ENCODE data around the gene CX3CR1. TPM values are rescaled to one million over a fixed set of nuclear protein-coding genes. Genes with fewer than 3 reads are reported as not detected.

CX3CR1 gene, protein sequence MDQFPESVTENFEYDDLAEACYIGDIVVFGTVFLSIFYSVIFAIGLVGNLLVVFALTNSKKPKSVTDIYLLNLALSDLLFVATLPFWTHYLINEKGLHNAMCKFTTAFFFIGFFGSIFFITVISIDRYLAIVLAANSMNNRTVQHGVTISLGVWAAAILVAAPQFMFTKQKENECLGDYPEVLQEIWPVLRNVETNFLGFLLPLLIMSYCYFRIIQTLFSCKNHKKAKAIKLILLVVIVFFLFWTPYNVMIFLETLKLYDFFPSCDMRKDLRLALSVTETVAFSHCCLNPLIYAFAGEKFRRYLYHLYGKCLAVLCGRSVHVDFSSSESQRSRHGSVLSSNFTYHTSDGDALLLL
- 0.43 TPM in 1 of 2 replicates, not detected in the other for polyA plus RNA-seq

DNA sequence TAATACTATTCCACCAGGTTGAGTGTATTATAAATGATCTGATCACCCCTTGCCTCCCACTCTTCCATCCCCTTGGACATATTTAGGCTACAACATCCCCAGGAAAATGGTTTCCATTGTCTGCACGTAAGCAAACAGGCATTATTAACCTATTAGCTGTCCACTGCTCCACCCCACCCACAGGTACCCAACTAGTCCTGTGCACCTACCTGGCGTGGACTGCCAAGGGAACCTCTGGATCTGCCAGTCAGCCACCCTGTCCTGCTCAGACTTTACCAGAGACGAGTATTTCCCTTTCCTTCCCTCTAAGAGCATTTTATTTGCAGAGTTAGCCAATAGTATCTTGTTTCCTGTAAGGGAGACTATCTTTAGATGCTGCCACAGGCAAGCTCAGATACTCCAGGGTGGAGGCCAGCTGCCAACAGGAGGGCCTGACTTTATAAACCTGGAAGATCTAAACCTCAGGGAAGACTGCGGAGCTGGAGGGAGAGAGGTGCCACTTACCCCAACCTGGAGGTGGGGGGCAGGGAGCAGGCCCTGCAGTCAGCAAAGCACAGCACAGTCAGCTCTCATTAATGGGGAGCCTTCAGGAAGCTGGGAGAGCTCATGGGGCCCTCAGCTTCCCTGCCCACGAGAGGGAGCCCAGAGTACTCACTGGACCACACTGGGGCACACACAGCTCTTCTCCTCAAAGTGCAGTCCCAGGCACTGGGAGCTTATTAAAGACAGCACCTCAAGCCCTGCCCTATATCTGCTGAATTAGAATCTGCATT is at the start of gene CX3CR1:
Gene CX3CR1 (minus strand): TSS at position 292 of the 773 bp plus-strand sequence. CDS start 13,527 bp downstream, outside the sequence.

DNA sequence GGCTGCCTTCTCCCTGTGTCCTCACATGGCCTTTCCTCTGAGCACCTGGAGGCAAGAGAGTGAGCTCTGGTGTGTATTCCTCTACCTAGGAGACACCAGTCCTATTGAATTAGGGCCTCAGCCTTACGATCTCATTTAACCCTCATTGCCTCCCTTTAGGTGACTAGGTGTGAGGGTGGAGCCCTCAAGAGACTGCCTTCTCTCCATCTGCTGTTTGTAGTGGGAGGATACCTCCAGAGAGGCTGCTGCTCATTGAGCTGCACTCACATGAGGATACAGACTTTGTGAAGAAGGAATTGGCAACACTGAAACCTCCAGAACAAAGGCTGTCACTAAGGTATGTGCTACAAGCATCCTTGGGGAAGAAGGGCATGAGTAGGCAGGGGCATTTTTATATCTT is 49.7 kb upstream of the CX3CR1 start, which contains the start of gene CCR8:
Gene CCR8 (plus strand): TSS at position 217 of the 400 bp plus-strand sequence. CDS start 2,623 bp downstream, outside the sequence.

Other genes starting within 250 kb of the CX3CR1 start
- 0.66 and 0.69 TPM in 2 replicates for gene SCN11A, start 228.1 kb downstream of the CX3CR1 start, polyA plus RNA-seq
- 26.3 and 96.4 TPM in 2 replicates for gene WDR48, start 228.0 kb downstream of the CX3CR1 start, polyA plus RNA-seq
- gene GORASP1, start 172.4 kb downstream of the CX3CR1 start, polyA plus RNA-seq = 19.8 and 20.4 TPM in 2 replicates
- 0.31 and 3.2 TPM in 2 replicates for gene TTC21A, start 172.4 kb downstream of the CX3CR1 start, polyA plus RNA-seq
- gene CSRNP1, start 126.4 kb downstream of the CX3CR1 start, polyA plus RNA-seq = 0.31 and 0.82 TPM in 2 replicates
- not detected in 2 replicates for gene XIRP1, start 87.4 kb downstream of the CX3CR1 start, polyA plus RNA-seq
- not detected in 2 replicates for gene CCR8, start 49.7 kb upstream of the CX3CR1 start, polyA plus RNA-seq
- 23.3 and 32.0 TPM in 2 replicates for gene SLC25A38, start 103.3 kb upstream of the CX3CR1 start, polyA plus RNA-seq
- 204 and 250 TPM in 2 replicates for gene RPSA, start 126.7 kb upstream of the CX3CR1 start, polyA plus RNA-seq
- gene MOBP, start 187.6 kb upstream of the CX3CR1 start, polyA plus RNA-seq = 2.7 and 4.5 TPM in 2 replicates